ENCODE results near the gene HLCS.

DNA sequence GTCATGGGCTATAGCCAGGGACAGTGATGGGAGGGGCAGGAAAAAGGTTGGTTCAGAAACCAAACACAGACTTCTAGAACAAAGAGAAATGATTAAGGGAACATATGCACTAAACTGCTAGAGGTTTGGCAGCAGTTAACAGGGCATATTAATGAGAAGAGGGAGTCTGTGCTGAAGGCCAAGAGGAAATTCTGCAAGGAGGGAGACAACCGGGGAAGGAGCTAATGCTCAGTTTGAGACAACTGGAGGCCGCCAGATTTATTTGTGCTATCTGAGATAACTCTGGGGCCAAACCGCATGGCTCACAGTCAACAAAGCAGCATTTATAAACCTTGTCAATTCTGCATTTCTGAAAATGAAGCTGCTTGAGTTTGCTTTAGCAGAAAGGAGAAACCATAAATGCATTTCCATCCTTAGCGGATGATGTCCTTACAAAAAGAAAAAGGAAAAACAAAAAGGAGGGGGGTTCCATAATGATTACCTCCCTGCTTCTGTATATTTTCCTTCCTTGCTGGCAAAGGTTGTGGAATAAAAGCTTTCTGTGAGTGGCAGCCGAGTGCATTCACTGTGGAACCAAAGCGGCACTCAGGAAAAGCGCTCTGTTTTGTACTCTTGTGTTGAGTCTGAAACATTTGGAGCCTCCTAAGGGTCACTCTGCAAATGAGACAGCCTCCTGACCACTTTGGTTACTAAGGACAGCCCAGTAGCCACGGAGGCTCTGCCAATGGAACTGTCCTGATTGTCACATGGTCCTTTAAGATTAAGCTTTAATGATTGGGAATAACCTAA is 197.2 kb downstream of the HLCS start:
- no peak for TF ChIP-seq EZH2 (IDR thresholded peaks at IDR 0.05)
- TF ChIP-seq EZH2phosphoT487 (IDR thresholded peaks at IDR 0.05) = no peak
- no peak for TF ChIP-seq CTCF (IDR thresholded peaks at IDR 0.05)
